Fibroblast of lung (primary cell): ENCODE measurements around the gene C1orf74. TPM values are rescaled to one million over a fixed set of nuclear protein-coding genes. Genes with fewer than 3 reads are reported as not detected.

Experiments used
- DNase-seq, 2 donors: peaks; one replicate each; pipeline versions ENCODE4 v3.0.0 to v3.0.0-alpha.2; 2010; ENCODE audit warnings: low read depth in 2 of 2
- H2AFZ ChIP-seq: 2 replicates; pipeline ENCODE4 v1.5.1; 2012; ENCODE audit warnings: low read length, control low read depth, inconsistent platforms
- H3K27ac ChIP-seq: 2 replicates; pipeline ENCODE4 v1.5.1; 2011; ENCODE audit warnings: low read length, control low read depth; ENCODE audit not compliant: insufficient read depth
- H3K27me3 ChIP-seq: 2 replicates; pipeline ENCODE4 v1.5.1; 2011; ENCODE audit warnings: mild to moderate bottlenecking, low read length; ENCODE audit not compliant: control insufficient read depth, insufficient read depth
- H3K36me3 ChIP-seq: 2 replicates; pipeline ENCODE4 v1.5.1; 2011; ENCODE audit warnings: low read length; ENCODE audit not compliant: control insufficient read depth, insufficient read depth
- H3K4me1 ChIP-seq: 2 replicates; pipeline ENCODE4 v1.5.1; 2011; ENCODE audit warnings: low read length; ENCODE audit not compliant: control insufficient read depth, insufficient read depth; ENCODE audit errors: extremely low read depth
- H3K4me2 ChIP-seq: 2 replicates; pipeline ENCODE4 v1.5.1; 2011; ENCODE audit warnings: low read length, control low read depth; ENCODE audit not compliant: insufficient read depth; ENCODE audit errors: extremely low read depth
- H3K4me3 ChIP-seq, 4 experiments: fragments of 200-600 bp in 1 of 4; sonication (generic) in 1 of 4; replicated peaks in 1 of 4; 2 replicates each; pipeline ENCODE4 v1.5.1; 2011 to 2016; ENCODE audit warnings: low read length in 4 of 4, low read depth in 3 of 4, mild to moderate bottlenecking in 3 of 4, control low read depth in 2 of 4, inconsistent platforms in 1 of 4, mixed read lengths in 1 of 4; ENCODE audit not compliant: insufficient read depth in 1 of 4; ENCODE audit errors: control extremely low read depth in 1 of 4
- H3K79me2 ChIP-seq: 2 replicates; pipeline ENCODE4 v1.5.1; 2012; ENCODE audit warnings: mild to moderate bottlenecking, low read length, inconsistent platforms; ENCODE audit not compliant: control insufficient read depth, insufficient read depth
- H3K9ac ChIP-seq: 2 replicates; pipeline ENCODE4 v1.5.1; 2011; ENCODE audit warnings: mild to moderate bottlenecking, low read length, control low read depth; ENCODE audit not compliant: insufficient read depth
- H3K9me3 ChIP-seq: 2 replicates; pipeline ENCODE4 v1.5.1; 2012; ENCODE audit warnings: low read depth, low read length; ENCODE audit not compliant: control insufficient read depth, insufficient read depth
- H4K20me1 ChIP-seq: 2 replicates; pipeline ENCODE4 v1.5.1; 2011; ENCODE audit warnings: low read length; ENCODE audit not compliant: control insufficient read depth, insufficient read depth; ENCODE audit errors: extremely low read depth
- EZH2 ChIP-seq: IDR thresholded peaks from 2 replicates; pipeline ENCODE4 v1.5.1; 2012; ENCODE audit warnings: low read length, control low read depth, mild to moderate bottlenecking; ENCODE audit errors: missing control alignments
- polyA plus RNA-seq, 2 donors: library from polyadenylated mRNA; depleted of rRNA in 1 of 2; stranded (reverse) in 1 of 2; unstranded in 1 of 2; fragments of >200 nt; gene quantifications; 2 replicates each; pipeline ENCODE4 v1.2.1, GENCODE V29; 2011 to 2012; ENCODE audit warnings: missing spikeins in 1 of 2
- total RNA-seq: library from RNA; depleted of rRNA; stranded (reverse); fragments of >200 nt; gene quantifications from 2 replicates; pipeline ENCODE4 v1.2.1, GENCODE V29; 2014
- TF ChIP-seq, protein P1 (sequence below), 2 donors: IDR thresholded peaks in 1 of 2; conservative IDR thresholded peaks in 1 of 2; 1 replicate in 1 of 2; 2 replicates in 1 of 2; pipeline ENCODE4 v1.5.1; 2011 to 2012; ENCODE audit warnings: low read length in 2 of 2, control low read depth in 1 of 2, inconsistent platforms in 1 of 2, low read depth in 1 of 2, mild to moderate bottlenecking in 1 of 2

C1orf74 gene
- total and polyA plus RNA-seq, 2 donors (not counting 1 experiment from before 2014, with no cell fraction given) = 2.2 to 4.3 TPM

DNA sequence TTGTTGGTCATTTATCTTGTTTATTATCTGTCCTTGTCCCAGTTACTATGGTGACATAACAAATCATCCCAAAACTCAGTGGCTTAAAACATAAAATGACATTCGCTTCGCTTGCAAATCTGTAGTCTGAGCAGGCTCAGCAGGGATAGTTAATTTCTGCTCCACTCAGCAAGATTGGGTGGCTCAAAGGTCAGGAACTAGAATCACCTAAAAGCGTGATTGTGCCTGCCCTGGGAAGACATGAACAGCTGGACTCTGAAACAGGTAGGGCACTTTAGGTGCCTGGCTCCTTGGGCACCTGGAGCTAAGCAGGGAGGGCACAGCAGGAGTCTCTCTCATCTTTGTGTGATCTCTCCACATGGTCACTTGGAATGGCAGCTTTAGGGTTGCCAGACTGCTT is 43.2 kb downstream of the C1orf74 start:
- TF ChIP-seq, protein P1, sequence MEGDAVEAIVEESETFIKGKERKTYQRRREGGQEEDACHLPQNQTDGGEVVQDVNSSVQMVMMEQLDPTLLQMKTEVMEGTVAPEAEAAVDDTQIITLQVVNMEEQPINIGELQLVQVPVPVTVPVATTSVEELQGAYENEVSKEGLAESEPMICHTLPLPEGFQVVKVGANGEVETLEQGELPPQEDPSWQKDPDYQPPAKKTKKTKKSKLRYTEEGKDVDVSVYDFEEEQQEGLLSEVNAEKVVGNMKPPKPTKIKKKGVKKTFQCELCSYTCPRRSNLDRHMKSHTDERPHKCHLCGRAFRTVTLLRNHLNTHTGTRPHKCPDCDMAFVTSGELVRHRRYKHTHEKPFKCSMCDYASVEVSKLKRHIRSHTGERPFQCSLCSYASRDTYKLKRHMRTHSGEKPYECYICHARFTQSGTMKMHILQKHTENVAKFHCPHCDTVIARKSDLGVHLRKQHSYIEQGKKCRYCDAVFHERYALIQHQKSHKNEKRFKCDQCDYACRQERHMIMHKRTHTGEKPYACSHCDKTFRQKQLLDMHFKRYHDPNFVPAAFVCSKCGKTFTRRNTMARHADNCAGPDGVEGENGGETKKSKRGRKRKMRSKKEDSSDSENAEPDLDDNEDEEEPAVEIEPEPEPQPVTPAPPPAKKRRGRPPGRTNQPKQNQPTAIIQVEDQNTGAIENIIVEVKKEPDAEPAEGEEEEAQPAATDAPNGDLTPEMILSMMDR (conservative IDR thresholded peaks at IDR 0.05 in 1 of 2, IDR thresholded peaks at IDR 0.05 in 1 of 2; ENCODE audit: low read depth in 1 of 2, low read length in 2 of 2) = no peak
- no peak for TF ChIP-seq EZH2
- no peaks in the 10 kb centered on the region for H3K9me3 ChIP-seq
- DNase-seq = no peak
- no peak overlapping the region for H3K9ac ChIP-seq
- no peaks in the 10 kb centered on the region for H3K27me3 ChIP-seq
- H2AFZ ChIP-seq = no peak overlapping the region
- H3K27ac ChIP-seq = no peak overlapping the region
- no peak overlapping the region for H3K4me3 ChIP-seq
- no peak overlapping the region for H3K4me2 ChIP-seq
- no peaks in the 10 kb centered on the region for H3K36me3 ChIP-seq
- H3K4me1 ChIP-seq = peaks cover 11% of the 10 kb centered on the region
- no peaks in the 10 kb centered on the region for H4K20me1 ChIP-seq
- no peaks in the 10 kb centered on the region for H3K79me2 ChIP-seq

DNA sequence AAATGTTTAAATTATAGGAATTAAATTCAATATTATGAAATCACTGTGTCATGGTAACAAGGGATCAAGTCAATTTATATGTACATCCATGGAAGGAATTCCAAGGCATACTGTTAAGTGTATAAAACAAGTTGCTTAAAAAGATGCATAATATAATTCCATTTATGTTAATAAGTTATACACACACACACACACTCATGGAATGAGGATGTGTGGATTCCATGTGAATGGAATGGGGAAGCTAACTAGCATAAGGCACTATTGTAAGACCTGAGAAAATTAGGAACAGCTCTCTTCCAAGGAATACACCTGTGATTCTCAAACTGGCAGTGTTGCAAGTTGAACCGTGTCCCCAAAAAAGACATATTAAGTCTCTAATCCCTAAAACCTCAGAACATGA is 46.1 kb downstream of the C1orf74 start:
- Histone ChIP-seq H3K9ac (no peak overlapping the region), H3K9me3 (no peaks in the 10 kb centered on the region), H3K4me1 (peaks cover 7% of the 10 kb centered on the region), H4K20me1 (no peaks in the 10 kb centered on the region), H3K4me2 (no peak overlapping the region), H2AFZ (no peak overlapping the region), H3K27ac (no peak overlapping the region), H3K27me3 (no peaks in the 10 kb centered on the region), H3K4me3 (no peak overlapping the region), H3K36me3 (no peaks in the 10 kb centered on the region), H3K79me2 (no peaks in the 10 kb centered on the region)
- no peak for DNase-seq
- TF ChIP-seq, protein P1 (conservative IDR thresholded peaks at IDR 0.05 in 1 of 2, IDR thresholded peaks at IDR 0.05 in 1 of 2; ENCODE audit: low read depth in 1 of 2, low read length in 2 of 2) = no peak
- no peak for TF ChIP-seq EZH2

DNA sequence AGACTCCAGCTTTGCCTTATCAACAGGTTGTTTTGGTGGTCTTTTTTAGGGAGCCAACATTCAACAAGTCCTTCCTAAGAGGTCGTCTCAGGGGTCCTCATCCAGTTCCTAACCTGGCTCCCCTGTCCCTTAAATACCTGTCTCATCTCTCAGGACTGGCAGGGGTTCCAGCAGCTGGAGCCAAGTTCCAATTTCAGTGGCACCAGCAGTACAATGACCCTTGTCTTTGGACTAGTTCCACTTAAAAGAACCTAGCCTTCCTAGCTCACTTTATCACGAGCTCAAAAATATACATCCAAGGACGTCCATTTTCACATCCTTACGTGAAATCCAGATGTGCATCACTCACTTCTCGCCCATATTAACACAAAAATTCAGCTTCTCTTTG is 47.2 kb downstream of the C1orf74 start:
- H4K20me1 ChIP-seq = no peaks in the 10 kb centered on the region
- no peaks in the 10 kb centered on the region for H3K27me3 ChIP-seq
- H3K4me3 ChIP-seq = no peak overlapping the region
- H3K9me3 ChIP-seq = no peaks in the 10 kb centered on the region
- no peaks in the 10 kb centered on the region for H3K36me3 ChIP-seq
- H3K4me1 ChIP-seq = no peaks in the 10 kb centered on the region
- H3K27ac ChIP-seq = no peak overlapping the region
- TF ChIP-seq, protein P1 (conservative IDR thresholded peaks at IDR 0.05 in 1 of 2, IDR thresholded peaks at IDR 0.05 in 1 of 2; ENCODE audit: low read depth in 1 of 2, low read length in 2 of 2) = no peak
- no peak for TF ChIP-seq EZH2
- H3K9ac ChIP-seq = no peak overlapping the region
- H3K79me2 ChIP-seq = no peaks in the 10 kb centered on the region
- no peak overlapping the region for H2AFZ ChIP-seq
- no peak overlapping the region for H3K4me2 ChIP-seq
- no peak for DNase-seq
